Fibroblast of pulmonary artery (primary cell): ENCODE measurements around the gene NKD2.

Source experiments
- DNase-seq: peaks from one replicate; pipeline ENCODE4 v3.0.0-alpha.2; 2010; ENCODE audit warnings: low read depth
- H3K4me3 ChIP-seq: replicated peaks from 2 replicates; pipeline ENCODE4 v1.5.1; 2011; ENCODE audit warnings: low read depth, mild to moderate bottlenecking, control low read depth, low read length, moderate library complexity
- TF ChIP-seq, protein P1 (sequence below): IDR thresholded peaks from 2 replicates; pipeline ENCODE4 v1.5.1; 2011; ENCODE audit warnings: mild to moderate bottlenecking, control low read depth, low read length, inconsistent platforms; ENCODE audit errors: missing control alignments

The NKD2 gene

DNA sequence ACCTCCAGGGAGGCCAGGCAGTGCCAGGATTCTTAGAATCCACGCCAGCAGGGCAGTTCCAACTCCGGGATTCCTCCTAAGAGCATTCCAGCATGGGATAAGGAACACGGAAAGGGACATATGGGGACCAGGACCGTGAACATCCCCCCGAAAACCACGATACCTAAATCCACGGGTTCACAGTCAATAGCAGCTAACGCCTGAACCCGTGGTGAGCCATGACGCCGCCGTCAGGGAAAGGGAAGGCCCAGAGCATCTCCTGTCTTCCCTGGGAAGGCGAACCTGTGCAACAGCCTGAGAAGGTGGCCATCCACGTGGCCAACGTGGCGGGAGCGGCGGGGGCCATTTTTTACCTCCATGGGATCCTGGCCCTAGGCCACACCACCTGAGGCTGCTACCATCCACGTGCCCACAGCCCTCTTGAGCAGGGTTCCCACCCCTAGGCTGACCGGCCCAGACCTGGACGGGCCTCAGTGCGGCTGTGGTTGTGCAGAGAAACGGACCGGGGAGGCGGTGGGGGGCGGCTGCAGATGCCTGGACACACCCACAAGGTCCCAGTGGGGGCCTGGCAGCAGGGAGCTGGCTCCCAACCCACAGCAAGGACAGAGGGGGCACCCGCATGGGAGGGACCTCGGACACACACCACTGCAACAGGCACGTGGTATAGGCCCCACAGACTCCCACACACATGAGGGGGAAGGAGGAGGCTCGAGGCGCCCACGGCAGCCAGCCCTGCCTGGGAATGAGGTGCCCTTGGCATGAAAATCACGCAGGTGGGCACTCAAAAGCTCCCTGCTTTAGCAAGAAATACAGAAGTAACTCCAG, 60.5 kb downstream of the NKD2 start:
- TF ChIP-seq, protein P1, sequence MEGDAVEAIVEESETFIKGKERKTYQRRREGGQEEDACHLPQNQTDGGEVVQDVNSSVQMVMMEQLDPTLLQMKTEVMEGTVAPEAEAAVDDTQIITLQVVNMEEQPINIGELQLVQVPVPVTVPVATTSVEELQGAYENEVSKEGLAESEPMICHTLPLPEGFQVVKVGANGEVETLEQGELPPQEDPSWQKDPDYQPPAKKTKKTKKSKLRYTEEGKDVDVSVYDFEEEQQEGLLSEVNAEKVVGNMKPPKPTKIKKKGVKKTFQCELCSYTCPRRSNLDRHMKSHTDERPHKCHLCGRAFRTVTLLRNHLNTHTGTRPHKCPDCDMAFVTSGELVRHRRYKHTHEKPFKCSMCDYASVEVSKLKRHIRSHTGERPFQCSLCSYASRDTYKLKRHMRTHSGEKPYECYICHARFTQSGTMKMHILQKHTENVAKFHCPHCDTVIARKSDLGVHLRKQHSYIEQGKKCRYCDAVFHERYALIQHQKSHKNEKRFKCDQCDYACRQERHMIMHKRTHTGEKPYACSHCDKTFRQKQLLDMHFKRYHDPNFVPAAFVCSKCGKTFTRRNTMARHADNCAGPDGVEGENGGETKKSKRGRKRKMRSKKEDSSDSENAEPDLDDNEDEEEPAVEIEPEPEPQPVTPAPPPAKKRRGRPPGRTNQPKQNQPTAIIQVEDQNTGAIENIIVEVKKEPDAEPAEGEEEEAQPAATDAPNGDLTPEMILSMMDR: no peak
- H3K4me3 ChIP-seq: no peak overlapping the region
- DNase-seq: no peak

DNA sequence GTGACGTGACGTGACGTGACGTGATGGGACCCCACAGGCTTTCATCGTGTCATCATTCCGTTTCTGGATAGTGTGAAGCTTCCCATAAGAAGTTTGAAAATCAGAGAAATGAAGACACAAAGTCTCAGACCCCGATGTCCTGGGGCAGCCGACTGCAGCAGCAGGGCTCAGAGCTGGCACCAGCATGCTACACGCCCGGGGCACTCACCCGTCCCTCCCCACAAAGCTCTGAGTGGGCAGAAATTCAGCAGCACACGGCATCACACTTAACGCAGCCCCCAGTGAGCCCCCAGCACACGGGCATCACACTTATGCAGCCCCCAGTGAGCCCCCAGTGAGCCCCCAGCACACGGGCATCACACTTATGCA, 61.1 kb downstream of the NKD2 start:
- H3K4me3 ChIP-seq: no peak overlapping the region
- DNase-seq: no peak

DNA sequence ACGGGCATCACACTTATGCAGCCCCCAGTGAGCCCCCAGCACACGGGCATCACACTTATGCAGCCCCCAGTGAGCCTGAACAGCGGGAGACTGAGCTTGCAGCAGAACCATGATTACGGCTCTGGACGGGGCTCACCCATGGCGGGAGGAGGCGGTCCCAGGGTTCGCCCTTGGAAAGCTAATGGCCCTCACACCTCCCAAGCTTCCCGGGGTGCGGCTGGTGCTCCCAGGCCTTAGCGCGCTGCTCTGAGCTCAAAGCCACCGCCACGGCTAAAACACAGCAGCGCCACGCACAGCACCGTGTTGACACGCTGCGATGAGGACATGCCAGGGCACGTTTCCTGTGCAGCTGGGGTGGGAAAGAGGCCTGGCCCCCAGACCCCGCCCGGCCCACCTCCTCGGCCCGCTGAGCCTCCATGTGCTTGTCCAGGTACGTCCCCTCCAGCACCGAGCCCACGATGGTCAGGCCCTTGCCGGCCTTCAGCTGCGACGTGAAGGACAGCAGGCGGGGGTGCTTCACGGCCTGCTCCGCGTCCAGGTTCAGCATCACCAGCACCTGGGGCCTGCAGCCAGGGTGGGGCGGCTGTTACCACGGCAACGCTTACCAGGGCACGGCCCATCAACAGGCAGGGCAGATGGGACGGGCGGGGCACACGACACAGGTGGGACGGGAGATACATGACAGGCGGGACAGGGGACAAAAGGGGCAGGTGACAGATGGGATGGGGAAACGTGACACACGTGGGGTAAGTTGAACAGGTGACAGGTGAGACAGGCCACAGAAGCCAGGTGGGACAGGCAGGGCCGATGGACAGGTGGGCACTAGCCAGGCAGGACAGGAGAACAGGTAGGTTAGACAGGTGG, 64.9 kb downstream of the NKD2 start:
- DNase-seq: no peak
- TF ChIP-seq, protein P1: no peak
- no peak overlapping the region for H3K4me3 ChIP-seq

More for the DNA sequence above, 61.1 kb downstream of the NKD2 start:
- TF ChIP-seq, protein P1: no peak

DNA sequence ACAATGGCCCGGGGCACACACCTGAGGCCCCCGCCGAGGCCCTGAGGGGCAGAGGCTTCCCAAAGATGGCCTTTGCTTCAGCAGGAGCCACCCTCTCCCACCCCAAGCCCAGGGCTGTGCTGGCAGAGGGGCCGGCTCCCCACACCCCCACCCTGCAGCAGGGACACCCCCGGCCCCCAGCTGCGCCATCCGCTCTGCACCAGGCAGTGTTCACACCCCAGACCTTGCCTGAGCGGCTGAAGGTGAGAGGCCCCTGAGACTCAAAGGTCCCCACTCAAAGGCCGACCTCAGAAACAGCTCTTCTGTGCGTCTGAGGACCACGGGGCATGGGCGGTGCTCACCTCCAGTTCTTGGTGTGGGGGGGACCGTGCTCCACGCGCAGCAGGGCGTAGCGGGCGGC, 65.6 kb downstream of the NKD2 start:
- no peak for DNase-seq
- TF ChIP-seq, protein P1: no peak
- H3K4me3 ChIP-seq: no peak overlapping the region

DNA sequence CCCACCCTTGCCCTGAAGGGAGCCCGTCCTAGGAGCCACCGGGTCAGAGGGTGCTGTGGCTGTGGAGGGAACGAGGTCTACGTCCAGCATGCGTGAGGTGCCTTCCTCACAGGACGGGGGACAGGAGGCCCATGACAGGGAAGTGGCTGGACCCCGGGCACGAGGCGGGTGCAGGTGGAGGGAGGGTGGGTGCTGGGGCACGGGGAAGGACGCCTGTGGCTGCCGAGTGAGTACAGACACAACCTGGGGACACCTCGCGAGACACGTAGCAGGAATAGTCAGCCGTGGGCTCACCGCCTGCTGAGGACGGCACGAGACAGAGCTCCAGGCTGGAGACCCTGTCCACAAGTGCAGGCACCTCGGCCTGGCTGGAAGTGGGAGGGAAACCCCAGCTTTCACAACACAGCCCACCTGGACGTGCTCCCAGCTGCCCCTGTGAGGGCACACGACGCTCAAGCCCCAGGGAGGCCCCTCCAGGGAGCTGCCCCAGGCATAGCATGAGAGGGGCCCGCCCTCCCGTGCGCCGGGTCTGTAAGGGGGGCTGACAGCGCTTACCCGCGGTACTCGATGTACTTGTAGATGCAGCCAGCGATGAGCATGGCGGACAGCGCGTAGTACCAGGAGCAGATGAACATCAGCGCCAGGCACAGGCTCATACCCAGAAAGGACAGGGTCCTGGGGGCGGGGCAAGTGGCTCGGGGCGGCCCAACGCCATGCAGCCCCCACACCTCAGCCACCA, 66.4 kb downstream of the NKD2 start:
- DNase-seq: no peak
- no peak overlapping the region for H3K4me3 ChIP-seq
- TF ChIP-seq, protein P1: no peak

DNA sequence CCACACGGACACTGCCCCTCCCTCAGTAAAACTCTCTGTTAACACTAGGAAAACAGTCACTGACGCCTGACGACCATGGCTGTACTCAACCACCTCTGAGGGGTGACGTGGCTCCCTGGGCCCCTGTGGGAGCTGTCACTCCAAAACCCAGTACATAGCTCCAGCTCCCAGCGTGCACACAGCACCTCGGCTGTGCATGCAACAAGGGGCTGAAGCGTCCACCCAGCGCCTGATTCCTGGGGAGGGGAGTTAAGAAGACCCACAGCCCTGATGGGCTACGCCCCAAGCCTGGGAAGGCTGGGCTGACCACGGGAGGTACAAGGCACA, 66.9 kb downstream of the NKD2 start:
- DNase-seq: no peak
- H3K4me3 ChIP-seq: no peak overlapping the region
- TF ChIP-seq, protein P1: no peak
